Measurements from ENCODE around the gene RXRA. TPM values are rescaled to one million over a fixed set of nuclear protein-coding genes. Genes with fewer than 3 reads are reported as not detected.

Gene RXRA
- total and polyA plus RNA-seq, 2 of the 4 experiments (the other 2 are of a cell fraction) = 7.5 to 17.9 TPM

- no peak overlapping the region for H3K4me2 ChIP-seq (ENCODE audit: low read depth, low read length)
These were observed 48.2 kb downstream of the RXRA start for GRCh38 chr9:134374301-134375010.

More at GRCh38 chr9:134374301-134375010, 48.2 kb downstream of the RXRA start:
- Histone ChIP-seq H2AFZ (replicated peaks; ENCODE audit: low read length, poor library complexity) (no peak overlapping the region), H2BK5ac (ENCODE audit: low read depth, low read length, poor library complexity, severe bottlenecking) (no peak overlapping the region), H2BK15ac (ENCODE audit: low read depth, low read length) (no peak overlapping the region), H3K36me3 (ENCODE audit: control insufficient read depth, insufficient read depth, low read length) (no peaks in the 10 kb centered on the region; the same call in 1 of the 2 replicates), H3K18ac (ENCODE audit: low read depth, low read length) (no peak overlapping the region), H3K4me3 (ENCODE audit: insufficient read depth, low read depth, low read length) (no peak overlapping the region), H2BK120ac (ENCODE audit: low read depth, low read length) (no peak overlapping the region), H4K8ac (ENCODE audit: low read depth in 2 of 2, low read length in 2 of 2) (no peak overlapping the region), H3K9ac (ENCODE audit: low read depth, low read length) (no peak overlapping the region), H3K4ac (ENCODE audit: low read depth, low read length) (no peak overlapping the region), H3K9me3 (ENCODE audit: control insufficient read depth, insufficient read depth, low read length) (no peaks in the 10 kb centered on the region), H3K27ac (ENCODE audit: insufficient read depth, low read length) (no peak overlapping the region), H3K4me1 (ENCODE audit: control insufficient read depth, insufficient read depth, low read length) (peaks cover 34% of the 10 kb centered on the region), H3K56ac (ENCODE audit: extremely low read depth, insufficient read depth, low read length) (no peak overlapping the region), H4K5ac (ENCODE audit: low read depth, low read length) (no peak overlapping the region), H2AK5ac (ENCODE audit: low read depth, low read length) (no peak overlapping the region), H3K27me3 (ENCODE audit: control insufficient read depth, insufficient read depth, low read length) (no peaks in the 10 kb centered on the region), H3K9me1 (ENCODE audit: insufficient read depth, low read length) (peaks cover 10% of the 10 kb centered on the region; the same call in 1 of the 2 replicates), H4K91ac (ENCODE audit: insufficient read depth, low read depth, low read length) (no peak overlapping the region), H2BK20ac (ENCODE audit: low read depth, low read length) (no peak overlapping the region), H4K20me1 (ENCODE audit: insufficient read depth, low read length) (peaks cover 100% of the 10 kb centered on the region), H2AK9ac (replicated peaks; ENCODE audit: low read depth, low read length, poor library complexity) (no peak overlapping the region), H3K14ac (replicated peaks; ENCODE audit: low read depth, low read length) (no peak overlapping the region), H3K23ac (ENCODE audit: low read depth, low read length) (no peak overlapping the region), H3K79me1 (ENCODE audit: low read depth in 1 of 2, low read length in 2 of 2) (peaks cover 0 to 97% of the 10 kb centered on the region in 2 experiments)
- TF ChIP-seq CHD1 (IDR thresholded peaks at IDR 0.05; ENCODE audit: low read depth, low read length) (no peak), USF2 (IDR thresholded peaks at IDR 0.05; ENCODE audit: low read depth, low read length) (no peak), FOS (IDR thresholded peaks at IDR 0.05; ENCODE audit: low read depth, low read length) (no peak), RCOR1 (IDR thresholded peaks at IDR 0.05; ENCODE audit: insufficient replicate concordance, low read length) (no peak), NFE2L2 (IDR thresholded peaks at IDR 0.05; ENCODE audit: low read depth, low read length) (no peak), MXI1 (IDR thresholded peaks at IDR 0.05; ENCODE audit: borderline replicate concordance, low read depth, low read length) (no peak), RAD21 (IDR thresholded peaks at IDR 0.05; ENCODE audit: low read length) (no peak)
- in situ Hi-C loops (cut with MboI; ENCODE audit: low sequenced_read_pairs) (no loop called here), dilution Hi-C loops (cut with HindIII; ENCODE audit: low sequenced_read_pairs, unreplicated experiment) (no loop called here), intact Hi-C loops (cut with micrococcal nuclease) (no loop called here)
- POLR2A ChIA-PET (ENCODE audit: unreplicated experiment) = no interaction called here
- DNase-seq (no peak), ATAC-seq (ENCODE audit: low read depth) (no peak)
- CTCF ChIA-PET = no interaction called here
- no TSS peak for BruUV-seq (replicated peaks)
- 80% methylated on average over 4 of the region's 21 CpGs; no CpG with 5 or more reads in 1 of the 2 experiments for WGBS, 2 experiments (ENCODE audit: extremely low coverage in 2 of 2, insufficient read length in 1 of 2)
